ENCODE data around the gene EXOSC5.
"Not testable (repeated sequence)": the region's sequence is repeated elsewhere in the genome, so short reads cannot be mapped to it uniquely, and the experiment has no call there.

EXOSC5 gene

GRCh38 chr19:41426116-41426841, 29.1 kb upstream of the EXOSC5 start:
- no peak for DNase-seq (ENCODE audit: low read depth in 2 of 2)

GRCh38 chr19:41425174-41426115, 28.3 kb upstream of the EXOSC5 start:
- no peak for DNase-seq (ENCODE audit: low read depth in 2 of 2)

GRCh38 chr19:41424335-41425173, 27.4 kb upstream of the EXOSC5 start:
- DNase-seq (ENCODE audit: low read depth in 2 of 2): no peak

- DNase-seq (ENCODE audit: low read depth in 2 of 2): no peak
Measured at GRCh38 chr19:41422955-41423354, 25.8 kb upstream of the EXOSC5 start.

GRCh38 chr19:41422456-41422855, 25.3 kb upstream of the EXOSC5 start:
- DNase-seq (ENCODE audit: low read depth in 2 of 2): no peak

GRCh38 chr19:41421973-41422372, 24.8 kb upstream of the EXOSC5 start:
- no peak for DNase-seq (ENCODE audit: low read depth in 2 of 2)

- no peak for DNase-seq (ENCODE audit: low read depth in 2 of 2)
Measured at GRCh38 chr19:41421314-41421713, 24.2 kb upstream of the EXOSC5 start.

GRCh38 chr19:41420101-41420880, 23.1 kb upstream of the EXOSC5 start:
- DNase-seq (ENCODE audit: low read depth in 2 of 2): no peak

GRCh38 chr19:41416194-41416674, 19.1 kb upstream of the EXOSC5 start:
- DNase-seq (ENCODE audit: low read depth in 2 of 2): no peak

- no peak for DNase-seq (ENCODE audit: low read depth in 2 of 2)
Measured at GRCh38 chr19:41415154-41415571, 18.0 kb upstream of the EXOSC5 start.

GRCh38 chr19:41414461-41414860, 17.3 kb upstream of the EXOSC5 start:
- no peak for DNase-seq (ENCODE audit: low read depth in 2 of 2)

GRCh38 chr19:41413947-41414346, 16.8 kb upstream of the EXOSC5 start:
- DNase-seq (ENCODE audit: low read depth in 2 of 2): no peak

GRCh38 chr19:41412953-41413352, 15.8 kb upstream of the EXOSC5 start:
- no peak for DNase-seq (ENCODE audit: low read depth in 2 of 2)

GRCh38 chr19:41411968-41412265, 14.8 kb upstream of the EXOSC5 start:
- no peak for DNase-seq (ENCODE audit: low read depth in 2 of 2)

- DNase-seq (ENCODE audit: low read depth in 2 of 2): no peak
Measured at GRCh38 chr19:41411100-41411967, 14.2 kb upstream of the EXOSC5 start.

- no peak for DNase-seq (ENCODE audit: low read depth in 2 of 2)
Measured at GRCh38 chr19:41410336-41411054, 13.3 kb upstream of the EXOSC5 start.

- DNase-seq (ENCODE audit: low read depth in 2 of 2): no peak
Measured at GRCh38 chr19:41409288-41409687, 12.1 kb upstream of the EXOSC5 start.

GRCh38 chr19:41408846-41409245, 11.7 kb upstream of the EXOSC5 start:
- not testable (repeated sequence) for DNase-seq (ENCODE audit: low read depth in 2 of 2)

GRCh38 chr19:41408256-41408655, 11.1 kb upstream of the EXOSC5 start:
- no peak for DNase-seq (ENCODE audit: low read depth in 2 of 2)

GRCh38 chr19:41407271-41407670, 10.1 kb upstream of the EXOSC5 start:
- DNase-seq (ENCODE audit: low read depth in 2 of 2): no peak

Data from fibroblast of skin of left biceps (primary cell).